ENCODE measurements around the gene CDH12. TPM values are rescaled to one million over a fixed set of nuclear protein-coding genes. Genes with fewer than 3 reads are reported as not detected.

The CDH12 gene
- total RNA-seq, 1 experiment from 2014 or later: 2.3 TPM

- BruUV-seq (replicated peaks): no TSS peak
- Mint-ChIP-seq H3K36me3 (ENCODE audit: insufficient read depth, unreplicated experiment) (no peaks in the 10 kb centered on the region), H3K27ac (ENCODE audit: unreplicated experiment) (no peak overlapping the region), H3K27me3 (ENCODE audit: unreplicated experiment) (no peaks in the 10 kb centered on the region), H3K4me1 (ENCODE audit: low read depth, unreplicated experiment) (no peaks in the 10 kb centered on the region), H3K9me3 (ENCODE audit: low read depth, unreplicated experiment) (peaks cover 2% of the 10 kb centered on the region), H3K4me3 (ENCODE audit: low read depth, unreplicated experiment) (no peak overlapping the region)
- intact Hi-C loops (cut with micrococcal nuclease; ENCODE audit: unreplicated experiment): no loop called here
- DNase-seq: no peak
- CTCF ChIA-PET: no interaction called here
- TF ChIP-seq CTCF (IDR thresholded peaks at IDR 0.05; ENCODE audit: unreplicated experiment): no peak
Observed at GRCh38 chr5:22088517-22088916, 764.6 kb downstream of the CDH12 start.

- CTCF ChIA-PET: no interaction called here
- BruUV-seq (replicated peaks): no TSS peak
- no peak for TF ChIP-seq CTCF (IDR thresholded peaks at IDR 0.05; ENCODE audit: unreplicated experiment)
- intact Hi-C loops (cut with micrococcal nuclease; ENCODE audit: unreplicated experiment): no loop called here
- H3K27me3 Mint-ChIP-seq (ENCODE audit: unreplicated experiment): no peaks in the 10 kb centered on the region
- H3K36me3 Mint-ChIP-seq (ENCODE audit: insufficient read depth, unreplicated experiment): no peaks in the 10 kb centered on the region
- H3K4me1 Mint-ChIP-seq (ENCODE audit: low read depth, unreplicated experiment): no peaks in the 10 kb centered on the region
- DNase-seq: no peak
- no peak overlapping the region for H3K4me3 Mint-ChIP-seq (ENCODE audit: low read depth, unreplicated experiment)
- H3K27ac Mint-ChIP-seq (ENCODE audit: unreplicated experiment): no peak overlapping the region
- no peaks in the 10 kb centered on the region for H3K9me3 Mint-ChIP-seq (ENCODE audit: low read depth, unreplicated experiment)
Observed at GRCh38 chr5:22079566-22079965, 773.6 kb downstream of the CDH12 start.

GRCh38 chr5:22079002-22079401 is 774.1 kb downstream of the CDH12 start:
- BruUV-seq (replicated peaks): no TSS peak
- CTCF ChIA-PET: no interaction called here
- no peaks in the 10 kb centered on the region for H3K9me3 Mint-ChIP-seq (ENCODE audit: low read depth, unreplicated experiment)
- no peak overlapping the region for H3K27ac Mint-ChIP-seq (ENCODE audit: unreplicated experiment)
- no peaks in the 10 kb centered on the region for H3K27me3 Mint-ChIP-seq (ENCODE audit: unreplicated experiment)
- H3K4me3 Mint-ChIP-seq (ENCODE audit: low read depth, unreplicated experiment): no peak overlapping the region
- intact Hi-C loops (cut with micrococcal nuclease; ENCODE audit: unreplicated experiment): no loop called here
- no peaks in the 10 kb centered on the region for H3K4me1 Mint-ChIP-seq (ENCODE audit: low read depth, unreplicated experiment)
- no peaks in the 10 kb centered on the region for H3K36me3 Mint-ChIP-seq (ENCODE audit: insufficient read depth, unreplicated experiment)
- TF ChIP-seq CTCF (IDR thresholded peaks at IDR 0.05; ENCODE audit: unreplicated experiment): no peak
- DNase-seq: no peak

GRCh38 chr5:22076586-22076985 is 776.6 kb downstream of the CDH12 start:
- intact Hi-C loops (cut with micrococcal nuclease; ENCODE audit: unreplicated experiment): no loop called here
- TF ChIP-seq CTCF (IDR thresholded peaks at IDR 0.05; ENCODE audit: unreplicated experiment): no peak
- DNase-seq: no peak
- H3K4me3 Mint-ChIP-seq (ENCODE audit: low read depth, unreplicated experiment): no peak overlapping the region
- CTCF ChIA-PET: no interaction called here
- no TSS peak for BruUV-seq (replicated peaks)
- peaks cover 3% of the 10 kb centered on the region for H3K9me3 Mint-ChIP-seq (ENCODE audit: low read depth, unreplicated experiment)
- no peaks in the 10 kb centered on the region for H3K4me1 Mint-ChIP-seq (ENCODE audit: low read depth, unreplicated experiment)
- no peaks in the 10 kb centered on the region for H3K27me3 Mint-ChIP-seq (ENCODE audit: unreplicated experiment)
- no peaks in the 10 kb centered on the region for H3K36me3 Mint-ChIP-seq (ENCODE audit: insufficient read depth, unreplicated experiment)
- H3K27ac Mint-ChIP-seq (ENCODE audit: unreplicated experiment): no peak overlapping the region
